Common myeloid progenitor, CD34-positive (primary cell): Measurements from ENCODE around the gene NSUN2.
A peak's percentile ranks its signal among the peaks of the same experiment; 100 is the strongest.

Experiments used
- CTCF ChIA-PET: fragments of 350-600 bp; sonication (Branson Sonifier 250); formaldehyde crosslinking; loops from one replicate; lab custom pipeline; 2021; ENCODE audit warnings: antibody characterized with exemption; lab: Charles Lee
- POLR2A ChIA-PET: fragments of 350-600 bp; sonication (Branson Sonifier 250); formaldehyde crosslinking; loops from one replicate; lab custom pipeline; 2021; ENCODE audit warnings: antibody characterized with exemption; lab: Charles Lee
- DNase-seq, 3 donors: peaks; one replicate each; pipeline versions ENCODE4 v3.0.0 to v3.0.0-alpha.2; 2013
- H3K27ac ChIP-seq, 2 experiments: 1 replicate in 1 of 2; 2 replicates in 1 of 2; pipeline ENCODE4 v1.7.0; 2013; ENCODE audit warnings: inconsistent platforms in 2 of 2, low read length in 2 of 2, mild to moderate bottlenecking in 2 of 2, low read depth in 1 of 2, moderate library complexity in 1 of 2; ENCODE audit not compliant: severe bottlenecking in 2 of 2, insufficient read depth in 1 of 2, poor library complexity in 1 of 2
- H3K27me3 ChIP-seq, 5 experiments: replicated peaks in 2 of 5; 1 replicate in 3 of 5; 2 replicates in 2 of 5; pipeline versions ENCODE4 v1.6.1 to v1.7.0; 2013; ENCODE audit warnings: low read length in 4 of 5, mild to moderate bottlenecking in 2 of 5, moderate library complexity in 2 of 5, inconsistent platforms in 1 of 5; ENCODE audit not compliant: insufficient read depth in 5 of 5, control insufficient read depth in 4 of 5
- H3K36me3 ChIP-seq, 4 experiments: 1 replicate in 2 of 4; 2 replicates in 2 of 4; pipeline versions ENCODE4 v1.6.1 to v1.7.0; 2013; ENCODE audit warnings: low read length in 3 of 4, control low read depth in 1 of 4, mild to moderate bottlenecking in 1 of 4; ENCODE audit not compliant: control insufficient read depth in 4 of 4, insufficient read depth in 4 of 4
- H3K4me1 ChIP-seq, 4 experiments: 1 replicate in 3 of 4; 2 replicates in 1 of 4; pipeline versions ENCODE4 v1.6.1 to v1.7.1; 2013; ENCODE audit warnings: low read length in 3 of 4, mild to moderate bottlenecking in 3 of 4, control low read depth in 1 of 4, inconsistent platforms in 1 of 4, moderate library complexity in 1 of 4; ENCODE audit not compliant: control insufficient read depth in 4 of 4, insufficient read depth in 4 of 4; ENCODE audit errors: control extremely low read depth in 1 of 4
- H3K4me3 ChIP-seq, 7 experiments: 1 replicate in 4 of 7; 2 replicates in 3 of 7; pipeline versions ENCODE4 v1.5.1 to v1.7.0; 2013; ENCODE audit warnings: mild to moderate bottlenecking in 7 of 7, low read length in 6 of 7, moderate library complexity in 6 of 7, inconsistent platforms in 2 of 7, low read depth in 2 of 7, control low read depth in 1 of 7; ENCODE audit not compliant: insufficient read depth in 4 of 7, control insufficient read depth in 1 of 7; ENCODE audit errors: extremely low read depth in 1 of 7
- H3K9me3 ChIP-seq, 5 experiments: 1 replicate in 4 of 5; 2 replicates in 1 of 5; pipeline versions ENCODE4 v1.6.1 to v1.7.1; 2013; ENCODE audit warnings: low read length in 4 of 5, mild to moderate bottlenecking in 2 of 5, inconsistent platforms in 1 of 5, low read depth in 1 of 5, moderate library complexity in 1 of 5; ENCODE audit not compliant: control insufficient read depth in 4 of 5, insufficient read depth in 2 of 5; ENCODE audit errors: control extremely low read depth in 1 of 5
- WGBS: methylation state at CpG from one replicate; pipeline ENCODE4 v1.1.5; 2013; ENCODE audit not compliant: insufficient coverage; 5-methylcytosine and 5-hydroxymethylcytosine counted together

Gene NSUN2

DNA sequence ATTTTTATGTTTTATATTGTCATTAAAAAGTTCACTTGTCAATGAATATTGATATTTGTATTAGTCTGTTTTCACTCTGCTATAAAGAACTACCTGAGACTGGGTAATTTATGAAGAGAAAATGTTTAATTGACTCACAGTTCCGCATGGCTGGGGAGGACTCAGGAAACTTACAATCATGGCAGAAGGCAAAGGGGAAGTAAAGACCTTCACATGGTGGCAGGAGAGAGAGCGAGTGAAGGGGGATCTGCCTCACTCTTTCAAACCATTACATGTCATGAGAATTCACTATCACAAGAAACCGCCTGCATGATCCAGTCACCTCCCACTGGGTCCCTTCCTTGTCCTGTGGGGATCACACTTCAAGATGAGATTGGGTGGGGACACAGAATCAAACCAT is 27.8 kb upstream of the NSUN2 start:
- Histone ChIP-seq H3K27ac (no peak overlapping the region), H3K4me3 (no peak overlapping the region), H3K9me3 (peaks cover 4 to 21% (median 8%) of the 10 kb centered on the region in 5 experiments), H3K36me3 (peaks cover 7 to 31% (median 19%) of the 10 kb centered on the region in 4 experiments), H3K4me1 (no peaks in the 10 kb centered on the region), H3K27me3 (no peaks in the 10 kb centered on the region)
- DNase-seq = peak in 1 of 3 donors; percentile 9
- CTCF ChIA-PET = no interaction called here
- POLR2A ChIA-PET = no interaction called here
- WGBS = 100% methylated on average over 1 of the region's 3 CpGs

DNA sequence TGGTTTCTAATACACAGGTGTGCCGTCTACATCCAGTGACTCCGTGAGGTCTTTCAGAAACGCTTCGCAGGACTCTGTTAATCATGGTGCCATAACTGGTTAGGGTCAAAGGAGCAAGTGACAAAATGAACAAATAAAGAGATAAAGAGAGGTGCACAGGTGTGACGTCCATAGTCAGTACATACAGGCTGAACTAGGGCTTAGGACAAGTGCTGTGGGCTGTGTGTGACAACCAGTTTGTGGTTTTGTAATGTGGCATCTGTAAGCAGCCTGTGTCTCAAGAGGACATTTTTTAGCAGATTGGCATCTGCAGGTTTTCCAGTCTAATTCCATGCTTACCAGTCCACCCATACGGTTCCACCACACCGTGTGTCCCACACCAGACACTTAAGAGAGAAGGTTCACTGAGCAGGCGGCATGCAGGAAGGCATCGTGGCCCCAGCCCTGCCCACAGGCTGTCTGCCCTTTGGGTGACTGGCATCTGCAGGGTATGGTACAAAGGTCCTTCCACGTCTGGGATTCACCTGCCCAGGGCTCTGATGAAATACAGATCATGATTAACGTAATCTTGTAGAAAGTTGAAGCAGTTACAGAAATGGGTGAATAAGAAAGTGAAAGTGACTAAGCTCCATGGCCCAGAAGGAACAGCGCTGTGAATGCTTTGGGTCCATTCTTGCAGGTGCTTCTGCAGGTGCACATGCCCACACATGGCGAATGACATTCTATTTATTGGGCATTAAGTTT is 27.3 kb upstream of the NSUN2 start:
- Histone ChIP-seq H3K36me3 (peaks cover 7 to 37% (median 22%) of the 10 kb centered on the region in 4 experiments), H3K4me1 (no peaks in the 10 kb centered on the region), H3K4me3 (no peak overlapping the region), H3K27ac (no peak overlapping the region), H3K27me3 (no peaks in the 10 kb centered on the region), H3K9me3 (peaks cover 4 to 25% (median 8%) of the 10 kb centered on the region in 5 experiments)
- CTCF ChIA-PET = no interaction called here
- over 99% methylated on average over 12 of the region's 13 CpGs for WGBS
- POLR2A ChIA-PET = no interaction called here
- DNase-seq = peak in 1 of 3 donors; percentile 15

DNA sequence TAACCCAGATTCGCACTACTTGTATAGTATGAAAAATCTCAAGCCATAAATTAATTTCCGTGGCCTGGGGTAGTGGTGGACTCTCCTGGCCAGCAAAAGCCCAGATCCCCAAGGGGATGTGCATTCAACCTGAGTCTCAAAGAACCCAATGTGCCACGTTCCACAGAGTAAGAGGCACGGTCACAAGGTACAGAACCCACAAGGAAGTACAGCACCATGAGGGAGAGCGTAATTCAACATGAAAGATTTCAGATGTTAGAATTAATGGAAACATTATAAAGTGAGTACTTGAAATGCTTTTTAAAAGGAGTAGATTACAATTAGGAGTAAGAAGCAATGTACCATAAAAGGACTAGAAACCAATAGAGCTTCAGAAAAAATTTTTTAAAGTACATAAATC is 23.8 kb upstream of the NSUN2 start:
- Histone ChIP-seq H3K9me3 (peaks cover 4 to 25% (median 8%) of the 10 kb centered on the region in 5 experiments), H3K27ac (no peak overlapping the region), H3K36me3 (peaks cover 7 to 48% (median 25%) of the 10 kb centered on the region in 4 experiments), H3K27me3 (no peaks in the 10 kb centered on the region), H3K4me1 (no peaks in the 10 kb centered on the region), H3K4me3 (no peak overlapping the region)
- ChIA-PET POLR2A (no interaction called here), CTCF (no interaction called here)
- peak; percentile 15 to 48 (median 42) for DNase-seq
- 100% methylated on average over 4 of the region's 5 CpGs for WGBS

GRCh38 chr5:6655432-6655831 is 22.6 kb upstream of the NSUN2 start:
- Histone ChIP-seq H3K4me1 (no peaks in the 10 kb centered on the region), H3K36me3 (peaks cover 7 to 49% (median 25%) of the 10 kb centered on the region in 4 experiments), H3K27ac (no peak overlapping the region), H3K4me3 (no peak overlapping the region), H3K9me3 (peaks cover 4 to 25% (median 8%) of the 10 kb centered on the region in 5 experiments), H3K27me3 (no peaks in the 10 kb centered on the region)
- WGBS = 96% methylated on average over 6 of the region's 8 CpGs
- CTCF ChIA-PET = no interaction called here
- POLR2A ChIA-PET = no interaction called here
- no peak for DNase-seq

- Histone ChIP-seq H3K4me3 (no peak overlapping the region), H3K27me3 (no peaks in the 10 kb centered on the region), H3K27ac (no peak overlapping the region), H3K36me3 (peaks cover 7 to 33% (median 17%) of the 10 kb centered on the region in 4 experiments), H3K9me3 (peaks cover 4 to 19% (median 10%) of the 10 kb centered on the region in 5 experiments), H3K4me1 (no peaks in the 10 kb centered on the region)
- ChIA-PET POLR2A (no interaction called here), CTCF (no interaction called here)
- WGBS = 72% methylated on average over 5 of the region's 6 CpGs
- DNase-seq = no peak
Measured at GRCh38 chr5:6652025-6652424, 19.2 kb upstream of the NSUN2 start.

GRCh38 chr5:6649681-6650080 is 16.8 kb upstream of the NSUN2 start:
- no peaks in the 10 kb centered on the region for H3K27me3 ChIP-seq
- no peak overlapping the region for H3K27ac ChIP-seq
- 100% methylated on average over 2 of the region's 9 CpGs for WGBS

DNA sequence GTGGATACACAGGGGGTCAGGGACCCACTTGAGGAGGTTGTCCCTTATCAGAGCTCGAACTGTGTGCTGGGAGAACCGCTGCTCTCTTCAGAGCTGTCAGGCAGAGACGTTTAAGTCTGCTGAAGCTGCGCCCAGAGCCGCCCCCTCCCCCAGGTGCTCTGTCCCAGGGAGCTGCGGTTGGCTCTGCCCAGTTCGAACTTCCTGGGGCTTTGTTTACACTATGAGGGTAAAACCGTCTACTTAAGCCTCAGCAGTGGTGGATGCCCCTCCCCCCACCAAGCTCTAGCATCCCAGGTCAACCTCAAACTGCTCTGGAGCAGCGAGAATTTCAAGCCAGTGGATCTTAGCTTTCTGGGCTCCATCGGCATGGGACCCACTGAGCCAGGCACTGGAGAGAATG is 16.3 kb upstream of the NSUN2 start:
- POLR2A ChIA-PET = no interaction called here
- 96% methylated on average over 10 of the region's 10 CpGs for WGBS

More at GRCh38 chr5:6649681-6650080, 16.8 kb upstream of the NSUN2 start:
- no peak overlapping the region for H3K4me3 ChIP-seq
- DNase-seq = no peak
- POLR2A ChIA-PET = no interaction called here
- no peaks in the 10 kb centered on the region for H3K4me1 ChIP-seq
- peaks cover 0 to 5% (median 3%) of the 10 kb centered on the region in 5 experiments for H3K9me3 ChIP-seq
- peaks cover 0 to 18% (median 4%) of the 10 kb centered on the region in 4 experiments for H3K36me3 ChIP-seq
- CTCF ChIA-PET = no interaction called here

More for the DNA sequence above, 16.3 kb upstream of the NSUN2 start:
- H3K9me3 ChIP-seq = peaks cover 0 to 5% (median 3%) of the 10 kb centered on the region in 5 experiments
- H3K27me3 ChIP-seq = no peaks in the 10 kb centered on the region
- H3K36me3 ChIP-seq = peaks cover 0 to 21% (median 4%) of the 10 kb centered on the region in 4 experiments
- no peak overlapping the region for H3K27ac ChIP-seq
- no peaks in the 10 kb centered on the region for H3K4me1 ChIP-seq
- DNase-seq = no peak
- CTCF ChIA-PET = no interaction called here
- H3K4me3 ChIP-seq = no peak overlapping the region
